LNCAP (cell line): ENCODE data around the gene SLC38A1.

Experiments used
- TF ChIP-seq, protein P1 (sequence below): fragments of 450-650 bp; IDR thresholded peaks from 2 replicates; pipeline ENCODE4 v1.5.1; 2017; ENCODE audit warnings: mild to moderate bottlenecking

The SLC38A1 gene

DNA sequence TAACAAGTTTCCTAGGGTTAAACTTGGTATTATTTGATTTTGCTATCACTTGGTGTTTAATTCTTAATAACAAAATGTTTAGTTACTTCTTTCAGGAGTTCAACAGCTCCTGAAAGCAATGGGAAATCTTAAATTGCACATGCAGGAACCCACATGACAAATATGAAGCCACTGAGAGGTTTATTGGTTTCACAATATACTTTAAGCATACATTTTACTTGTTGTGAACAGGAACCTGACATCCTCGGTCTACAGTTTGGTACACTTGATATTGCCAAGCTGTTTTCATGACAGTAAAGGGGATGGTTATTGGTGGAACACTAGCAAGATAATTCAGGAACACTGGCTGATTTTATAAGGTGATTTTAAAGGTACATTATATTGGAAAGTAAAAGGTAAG is 46.2 kb downstream of the SLC38A1 start:
- TF ChIP-seq, protein P1, sequence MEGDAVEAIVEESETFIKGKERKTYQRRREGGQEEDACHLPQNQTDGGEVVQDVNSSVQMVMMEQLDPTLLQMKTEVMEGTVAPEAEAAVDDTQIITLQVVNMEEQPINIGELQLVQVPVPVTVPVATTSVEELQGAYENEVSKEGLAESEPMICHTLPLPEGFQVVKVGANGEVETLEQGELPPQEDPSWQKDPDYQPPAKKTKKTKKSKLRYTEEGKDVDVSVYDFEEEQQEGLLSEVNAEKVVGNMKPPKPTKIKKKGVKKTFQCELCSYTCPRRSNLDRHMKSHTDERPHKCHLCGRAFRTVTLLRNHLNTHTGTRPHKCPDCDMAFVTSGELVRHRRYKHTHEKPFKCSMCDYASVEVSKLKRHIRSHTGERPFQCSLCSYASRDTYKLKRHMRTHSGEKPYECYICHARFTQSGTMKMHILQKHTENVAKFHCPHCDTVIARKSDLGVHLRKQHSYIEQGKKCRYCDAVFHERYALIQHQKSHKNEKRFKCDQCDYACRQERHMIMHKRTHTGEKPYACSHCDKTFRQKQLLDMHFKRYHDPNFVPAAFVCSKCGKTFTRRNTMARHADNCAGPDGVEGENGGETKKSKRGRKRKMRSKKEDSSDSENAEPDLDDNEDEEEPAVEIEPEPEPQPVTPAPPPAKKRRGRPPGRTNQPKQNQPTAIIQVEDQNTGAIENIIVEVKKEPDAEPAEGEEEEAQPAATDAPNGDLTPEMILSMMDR, result no peak

DNA sequence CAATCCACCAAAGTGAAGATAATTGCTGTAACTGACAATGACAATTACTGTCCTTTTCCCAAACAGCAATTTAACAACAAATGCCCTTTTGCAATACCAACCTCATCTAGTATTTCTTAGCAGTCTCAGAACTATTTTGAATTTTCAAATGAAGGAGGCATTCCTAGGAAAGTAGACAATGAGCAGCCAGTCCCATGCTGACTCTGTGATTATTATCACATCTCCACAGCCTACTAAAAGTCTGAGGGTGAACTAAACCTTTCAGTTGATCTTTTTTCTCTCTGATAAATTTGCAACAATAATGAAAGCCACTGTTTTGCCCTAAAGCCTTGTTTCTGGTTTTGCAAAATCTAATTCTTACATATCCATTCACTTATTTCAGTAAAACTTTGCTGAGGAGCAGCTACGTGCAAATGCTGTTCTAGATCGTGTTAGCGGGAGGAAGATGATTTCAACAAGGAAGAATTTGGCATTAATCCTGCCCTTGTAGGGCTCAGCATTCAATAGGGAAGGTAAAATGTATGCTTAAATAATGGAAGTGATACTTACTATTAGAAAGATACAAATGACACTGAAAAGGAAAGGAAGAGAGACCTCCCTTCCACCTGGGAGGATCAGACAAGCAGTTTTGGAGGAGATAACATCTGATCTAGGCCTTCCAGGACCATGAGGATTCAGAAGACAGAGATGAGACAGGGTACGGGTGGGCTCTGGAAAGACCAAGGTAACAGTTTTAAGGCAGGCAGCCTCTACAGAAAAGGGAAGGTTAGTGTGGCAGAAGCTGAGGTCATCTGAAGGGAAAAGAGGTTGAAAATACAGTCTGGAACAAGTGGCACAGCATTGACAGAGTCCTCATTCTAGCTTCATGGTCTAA is 47.4 kb downstream of the SLC38A1 start:
- TF ChIP-seq, protein P1, result no peak

DNA sequence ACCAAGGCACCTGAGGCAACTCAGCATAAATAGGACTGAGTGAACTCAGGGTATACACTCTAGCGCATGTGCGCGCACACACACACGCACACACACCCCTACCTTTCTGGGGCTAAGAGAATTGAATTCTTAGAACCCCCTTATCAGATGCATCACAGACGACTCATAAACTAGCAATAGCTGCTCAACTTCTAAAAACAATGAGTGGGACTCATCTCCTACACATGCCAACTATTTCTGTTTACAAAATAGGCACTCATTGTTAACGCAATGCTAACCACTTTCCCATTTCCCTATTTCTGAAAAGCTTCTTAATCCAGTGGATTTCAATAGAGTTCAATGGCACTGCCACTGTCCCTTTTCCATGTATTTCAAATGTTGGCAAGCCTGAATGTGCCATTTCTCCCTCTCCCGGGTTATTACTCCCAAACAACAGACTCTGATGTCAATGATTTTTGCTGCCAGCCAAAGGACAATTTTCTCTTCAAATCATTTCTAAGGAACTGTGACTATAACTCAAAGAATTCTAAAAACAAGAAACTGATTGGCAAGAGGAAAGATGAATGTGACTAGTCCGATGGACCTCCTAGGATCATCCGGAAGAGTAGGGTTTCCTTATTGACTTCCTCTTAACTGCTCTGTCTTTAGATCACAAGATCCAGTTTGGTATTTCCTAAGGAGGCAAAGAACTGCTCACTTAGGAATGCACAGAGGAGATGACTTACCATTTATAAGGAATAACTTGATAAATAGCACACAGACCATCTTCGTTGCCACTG is 48.8 kb downstream of the SLC38A1 start:
- TF ChIP-seq, protein P1, result no peak

DNA sequence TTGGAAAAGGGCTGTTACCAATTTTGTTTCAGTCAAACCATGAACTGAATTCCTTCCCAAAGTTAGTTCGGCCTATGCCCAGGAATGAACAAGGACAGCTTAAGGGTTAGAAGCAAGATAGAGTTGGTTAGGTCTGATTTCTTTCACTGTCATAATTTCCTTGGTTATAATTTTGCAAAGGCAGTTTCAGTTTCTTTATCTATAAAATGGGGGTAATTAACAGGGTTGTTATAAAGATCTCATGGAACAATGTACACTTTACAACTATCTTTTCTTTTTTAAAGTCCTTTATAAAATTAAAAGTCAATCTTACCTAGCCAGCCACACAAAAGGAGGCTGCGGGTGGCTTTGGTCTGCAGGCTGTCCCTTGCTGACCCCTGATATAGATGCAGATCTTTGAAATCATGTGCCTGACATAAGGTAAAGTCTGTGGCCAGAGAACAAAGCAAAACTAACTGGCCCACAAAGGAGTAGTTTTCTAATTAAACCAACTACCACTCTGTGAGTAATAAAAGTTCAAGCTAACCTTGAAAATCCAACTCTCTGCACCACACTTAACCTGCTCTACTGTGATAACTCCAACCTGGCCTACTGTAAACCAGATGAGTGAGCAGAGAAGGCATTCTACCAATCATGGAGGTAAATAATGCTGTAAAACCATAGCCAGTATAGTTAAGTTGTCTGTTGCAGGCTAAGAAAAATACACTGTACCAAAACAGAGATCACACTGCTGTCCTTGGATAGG is 49.5 kb downstream of the SLC38A1 start:
- TF ChIP-seq, protein P1, result no peak

DNA sequence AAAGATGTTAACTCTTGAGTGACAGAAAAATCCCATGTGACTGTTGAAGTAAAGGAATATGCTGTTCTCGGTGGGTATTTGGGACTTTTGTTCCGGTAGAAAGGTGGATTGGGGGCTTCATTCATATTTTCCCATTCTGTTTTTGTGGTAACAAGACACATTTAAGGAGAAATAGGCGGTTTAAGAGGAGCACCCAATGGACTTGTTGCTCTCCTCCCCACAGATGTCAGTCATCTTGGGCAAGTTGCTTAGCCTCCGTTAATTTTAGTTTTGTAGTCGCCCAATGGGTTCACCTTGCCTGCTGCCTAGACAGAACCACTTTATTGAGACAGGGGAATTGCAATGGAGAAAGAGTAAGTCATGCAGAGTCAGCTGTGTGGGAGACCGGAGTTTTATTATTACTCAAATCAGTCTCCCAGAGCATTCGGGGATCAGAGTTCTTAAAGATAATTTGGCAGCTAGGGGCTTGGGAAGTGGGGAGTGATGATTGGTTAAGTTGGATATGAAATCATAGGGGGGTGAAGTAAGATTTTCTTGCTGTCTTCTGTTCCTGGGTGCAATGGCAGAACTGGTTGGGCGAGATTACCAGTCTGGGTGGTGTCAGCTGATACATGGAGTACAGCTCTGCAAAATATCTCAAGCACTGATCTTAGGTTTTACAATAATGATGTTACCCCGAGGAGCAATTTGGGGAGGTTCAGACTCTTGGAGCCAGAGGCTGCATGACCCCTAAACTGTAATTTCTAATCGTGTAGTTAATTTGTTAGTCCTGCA is 50.3 kb downstream of the SLC38A1 start:
- TF ChIP-seq, protein P1, result no peak

DNA sequence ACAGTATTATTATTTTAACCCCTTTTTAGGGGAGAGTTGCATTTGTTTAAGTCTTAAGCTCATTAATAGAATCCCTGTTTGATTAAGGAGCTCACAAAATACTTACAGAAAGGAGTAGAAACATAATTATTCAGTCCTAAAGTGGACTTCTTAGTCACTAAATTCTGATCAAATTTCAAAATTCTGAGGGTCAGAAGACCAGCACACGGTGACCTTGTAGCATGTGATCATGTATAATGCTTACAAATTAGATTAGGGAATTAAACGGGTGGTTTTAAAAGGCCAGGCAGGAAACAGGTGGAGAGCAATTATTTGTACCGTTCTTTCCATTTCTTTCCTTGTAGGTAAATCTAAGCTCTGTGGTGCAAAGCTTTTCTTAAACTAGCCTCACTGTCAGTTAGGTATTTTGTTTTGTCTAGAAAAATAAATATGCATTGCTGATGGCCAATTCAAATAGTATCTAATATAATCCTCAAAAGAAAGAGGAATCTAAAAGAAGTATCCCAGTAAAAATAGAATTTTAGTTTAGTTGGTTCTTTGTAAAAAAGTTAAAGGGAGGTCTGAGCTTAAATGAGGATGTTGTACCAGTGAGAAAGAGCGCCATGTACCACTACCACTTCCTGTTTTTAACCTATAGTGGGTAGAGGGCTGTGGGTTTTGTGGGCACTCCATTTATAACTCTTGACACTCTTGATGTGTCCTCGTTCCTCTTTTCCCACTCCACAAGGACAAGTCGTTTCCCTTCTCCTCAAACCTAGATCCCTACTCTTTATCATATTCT is 51.1 kb downstream of the SLC38A1 start:
- TF ChIP-seq, protein P1, result no peak
